HG03432 (cell line): Measurements from ENCODE around the gene PPM1F.
"Not testable (repeated sequence)": the region's sequence is repeated elsewhere in the genome, so short reads cannot be mapped to it uniquely, and the experiment has no call there.

Experiments
- ATAC-seq: cut with Tn5 transposase; IDR thresholded peaks from one replicate; pipeline ENCODE4 v1.9.1; 2021; ENCODE audit warnings: mild to moderate bottlenecking, moderate library complexity; ENCODE audit not compliant: unreplicated experiment

PPM1F gene

GRCh38 chr22:21921729-21922128 is 30.9 kb downstream of the PPM1F start:
- no peak for ATAC-seq

GRCh38 chr22:21921184-21921721 is 31.4 kb downstream of the PPM1F start:
- ATAC-seq = no peak

DNA sequence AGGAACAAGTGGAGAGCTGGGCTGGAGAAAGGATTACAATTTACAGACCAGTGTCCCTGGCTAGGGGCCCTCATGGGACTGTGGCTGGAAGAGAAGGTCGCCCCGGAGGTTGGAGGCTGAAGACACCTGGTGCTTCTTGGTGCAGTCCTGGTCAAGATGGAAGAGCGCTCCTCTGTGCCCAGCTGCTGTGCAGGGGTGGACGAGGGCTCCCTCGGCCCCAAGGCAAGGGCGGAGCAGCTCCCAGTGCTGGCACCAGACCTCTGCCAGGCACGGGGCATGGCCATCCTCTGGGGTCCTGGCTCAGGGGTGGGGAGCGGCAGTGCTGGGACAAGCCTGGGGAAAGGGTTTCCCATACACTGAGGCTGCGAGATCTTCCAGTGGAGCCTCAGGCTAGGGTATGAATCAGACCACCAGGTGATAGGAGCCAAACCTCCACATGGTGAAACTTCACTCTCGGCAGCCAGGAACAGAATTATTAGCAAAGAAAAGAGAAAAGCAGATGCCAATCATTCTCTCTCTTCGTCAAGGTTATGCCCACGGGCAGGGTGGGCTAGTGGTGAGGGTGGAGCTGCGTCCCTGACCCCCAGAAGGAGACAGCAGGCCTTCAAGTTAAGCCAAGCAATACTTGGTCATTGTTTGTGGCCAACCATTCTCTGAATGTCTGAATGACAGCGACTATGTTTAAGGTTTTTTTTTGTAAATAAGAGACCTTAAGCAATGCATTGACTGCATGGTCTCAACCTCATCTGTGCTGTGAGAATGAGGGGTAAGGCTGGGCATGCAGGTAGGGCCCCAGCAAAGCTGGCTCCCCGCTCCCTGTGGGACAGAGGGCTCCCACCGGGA is 32.1 kb downstream of the PPM1F start:
- ATAC-seq = no peak

DNA sequence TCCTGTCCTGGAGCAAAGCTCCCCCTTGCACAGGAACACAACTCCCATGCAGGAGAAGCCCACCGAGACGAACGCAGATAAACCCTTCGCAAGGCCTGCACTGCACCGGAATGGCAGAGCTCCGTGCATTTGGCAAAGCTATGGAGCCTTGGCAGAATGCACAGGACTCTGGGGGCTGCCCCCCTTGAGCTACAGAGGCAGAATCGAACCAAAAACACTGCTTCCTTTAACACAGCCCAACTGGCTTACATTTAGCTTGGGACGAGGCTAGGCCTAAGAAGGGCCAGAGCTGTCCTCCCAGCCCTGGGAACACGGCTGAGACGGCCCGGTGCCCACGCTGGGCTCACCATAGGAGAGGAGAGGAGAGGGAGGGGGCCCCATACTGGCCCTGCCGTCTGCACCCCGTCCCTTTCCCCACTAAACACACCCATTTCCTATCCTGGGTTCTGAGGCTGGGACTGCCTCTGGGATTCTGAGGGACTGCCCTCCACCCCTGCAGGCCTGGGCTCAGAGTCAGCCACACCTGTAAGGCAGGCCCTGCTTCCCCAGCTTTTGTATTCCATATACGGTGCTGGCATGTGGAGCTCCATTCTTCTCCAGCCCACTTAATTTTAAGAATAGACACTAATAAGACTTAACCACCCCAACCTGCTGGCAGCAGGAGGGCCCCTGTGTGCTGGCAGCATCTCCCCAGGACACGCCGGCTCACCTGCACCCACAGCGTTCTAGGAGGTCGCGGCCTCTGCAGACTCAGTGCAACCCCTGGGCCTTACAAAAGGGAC is 32.9 kb downstream of the PPM1F start:
- ATAC-seq = no peak

- ATAC-seq = no peak
These were observed 34.0 kb downstream of the PPM1F start for GRCh38 chr22:21918466-21919185.

DNA sequence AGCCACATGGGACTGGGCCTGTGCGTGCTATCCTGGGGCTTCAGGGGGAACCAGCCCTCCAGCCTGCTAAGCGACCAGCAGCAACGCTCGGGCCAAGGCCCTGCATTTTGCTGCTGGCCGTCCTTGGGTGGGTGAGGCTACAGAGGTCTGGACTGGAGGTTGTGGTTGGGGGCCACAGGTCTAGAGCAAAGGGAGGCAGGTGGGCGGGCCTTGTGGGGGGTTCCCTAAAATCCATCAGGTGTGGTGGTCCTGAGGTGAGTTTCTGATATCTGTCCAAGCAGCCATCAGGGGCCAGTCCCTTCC is 34.7 kb downstream of the PPM1F start:
- no peak for ATAC-seq

DNA sequence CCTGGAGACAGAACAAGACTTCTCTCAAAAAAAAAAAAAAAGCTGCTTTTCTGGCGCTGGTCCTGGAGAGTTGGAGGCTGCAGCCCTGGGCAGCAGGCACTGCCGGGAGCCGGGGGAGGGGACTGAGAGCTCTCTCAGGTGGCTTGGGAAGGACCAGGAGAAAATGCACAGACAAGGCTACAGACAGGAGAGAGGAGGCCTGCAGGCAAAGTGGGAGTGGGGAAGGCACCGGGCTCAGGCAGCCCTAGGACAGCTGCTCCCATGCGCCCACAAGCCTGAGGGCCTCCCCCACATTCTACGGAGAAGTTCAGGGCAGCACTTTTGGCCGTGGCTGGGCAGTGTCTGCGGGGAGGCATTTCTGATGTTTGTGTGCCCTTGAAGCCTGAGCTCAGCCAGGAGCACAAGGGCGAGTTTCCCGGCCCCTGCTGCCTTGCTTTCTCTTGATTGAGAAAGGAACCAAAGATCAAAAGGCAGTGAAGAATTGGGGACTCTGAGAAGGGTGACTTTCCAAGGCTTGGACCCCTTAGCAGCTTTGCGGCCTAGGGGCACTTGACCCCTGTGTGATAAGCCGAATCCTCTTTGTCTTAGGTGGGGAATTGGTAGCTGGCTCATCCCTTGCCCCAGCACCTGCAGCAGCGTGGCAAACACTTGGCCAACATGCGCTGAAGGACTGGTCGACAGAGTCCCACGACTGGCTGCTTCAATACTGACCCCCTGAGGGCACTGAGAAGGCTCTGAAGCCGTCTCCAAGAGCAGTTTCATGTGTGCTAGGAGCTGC is 35.3 kb downstream of the PPM1F start:
- ATAC-seq = no peak

GRCh38 chr22:21916309-21916918 is 36.2 kb downstream of the PPM1F start:
- ATAC-seq = no peak

DNA sequence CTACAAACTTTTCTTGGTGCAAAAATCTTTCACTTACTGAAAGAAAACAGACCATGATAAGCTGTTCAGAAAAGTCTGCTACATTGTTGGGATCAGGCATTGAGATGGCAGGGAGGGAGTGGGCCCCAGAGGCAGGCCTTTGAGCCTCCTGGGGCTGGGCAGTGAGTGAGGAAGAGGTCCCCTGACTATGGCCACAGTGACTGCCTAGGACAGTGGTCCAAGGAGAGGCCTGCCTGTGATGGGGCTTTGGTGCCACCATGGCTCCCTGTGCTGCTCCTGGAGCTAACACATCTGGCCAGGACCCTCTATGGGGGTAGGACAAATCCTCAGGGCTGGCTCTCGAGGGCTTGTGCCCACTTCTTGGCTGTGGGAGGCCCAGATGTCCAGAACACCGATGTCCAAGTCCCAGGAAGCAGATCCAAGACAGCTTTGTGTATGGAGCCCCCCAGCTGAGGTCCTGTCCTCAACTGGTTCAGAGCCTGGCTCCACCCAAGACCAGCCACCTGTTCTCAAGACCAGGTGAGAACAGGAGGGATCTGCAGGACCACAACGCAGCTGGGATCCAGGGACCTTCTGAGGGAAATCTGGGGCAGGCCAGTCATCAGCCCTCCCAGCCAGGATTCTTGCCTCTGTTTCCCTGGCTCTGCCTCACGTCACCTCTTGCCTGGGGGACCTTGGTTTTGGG is 36.9 kb downstream of the PPM1F start:
- no peak for ATAC-seq

DNA sequence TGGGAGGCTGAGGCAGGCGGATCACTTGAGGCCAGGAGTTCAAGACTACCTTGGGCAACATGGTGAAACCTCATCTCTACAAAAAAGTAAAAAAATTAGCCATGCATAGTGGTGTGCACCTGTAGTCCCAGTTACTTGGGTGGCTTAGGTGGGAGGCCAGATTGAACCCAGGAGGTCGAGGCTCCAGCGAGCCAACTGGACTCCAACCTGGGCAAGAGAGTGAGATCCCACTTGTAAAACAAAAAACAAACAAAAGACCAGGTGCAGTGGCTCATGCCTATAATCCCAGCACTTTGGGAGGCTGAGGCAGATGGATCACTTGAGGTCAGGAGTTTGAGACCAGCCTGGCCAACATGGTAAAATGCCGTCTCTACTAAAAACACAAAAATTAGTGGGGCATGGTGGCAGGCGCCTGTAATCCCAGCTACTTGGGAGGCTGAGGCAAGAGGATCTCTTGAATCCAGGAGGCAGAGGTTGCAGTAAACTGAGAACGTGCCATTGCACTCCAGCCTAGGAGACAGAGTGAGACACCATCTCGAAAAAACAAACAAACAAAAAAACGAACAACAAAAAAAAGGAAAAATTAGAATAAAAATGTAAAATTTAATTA is 38.5 kb downstream of the PPM1F start:
- not testable (repeated sequence) for ATAC-seq

- ATAC-seq = not testable (repeated sequence)
These were observed 42.3 kb downstream of the PPM1F start for GRCh38 chr22:21910367-21910766.

- no peak for ATAC-seq
These were observed 42.8 kb downstream of the PPM1F start for GRCh38 chr22:21909871-21910270.

- ATAC-seq = no peak
These were observed 44.8 kb downstream of the PPM1F start for GRCh38 chr22:21907638-21908522.

- not testable (repeated sequence) for ATAC-seq
These were observed 47.4 kb downstream of the PPM1F start for GRCh38 chr22:21905234-21905633.

- ATAC-seq = no peak
These were observed 48.3 kb downstream of the PPM1F start for GRCh38 chr22:21904250-21904789.

DNA sequence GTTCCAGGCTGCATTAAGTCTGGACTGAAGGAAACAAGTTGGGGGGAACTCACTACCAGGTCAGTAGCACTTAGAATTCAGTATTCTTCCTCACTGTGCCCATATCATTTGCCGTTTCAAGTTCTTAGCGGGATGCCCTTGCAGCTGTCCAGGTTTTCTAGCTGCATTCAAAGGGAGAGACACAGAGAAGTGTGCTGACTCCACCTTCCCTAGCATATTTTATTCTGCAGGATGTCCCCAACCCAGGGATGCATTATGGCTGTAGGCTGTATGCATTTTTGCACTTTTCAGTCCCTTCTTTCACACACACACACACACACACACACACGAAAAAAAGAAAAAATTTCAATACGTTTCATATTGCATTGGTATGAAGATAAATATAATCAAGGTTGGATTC is 49.4 kb downstream of the PPM1F start:
- no peak for ATAC-seq

- ATAC-seq = no peak
These were observed 50.2 kb downstream of the PPM1F start for GRCh38 chr22:21902296-21903087.
